ENCODE data around the gene NPTX1. TPM values are rescaled to one million over a fixed set of nuclear protein-coding genes. Genes with fewer than 3 reads are reported as not detected.

Gene NPTX1
- total RNA-seq, 1 donor, result under 0.01 TPM

Other genes with a start within 250 kb of the NPTX1 start
- 234 TPM for gene RNF213, start 215.8 kb downstream of the NPTX1 start, total RNA-seq
- 4.9 TPM for gene ENDOV, start 61.4 kb downstream of the NPTX1 start, total RNA-seq
- 29.8 TPM for gene RPTOR, start 68.2 kb upstream of the NPTX1 start, total RNA-seq

Data from mononuclear cell (primary cell).